ENCODE results near the gene CDH12. TPM values are rescaled to one million over a fixed set of nuclear protein-coding genes. Genes with fewer than 3 reads are reported as not detected.
"Not testable (repeated sequence)": the region's sequence is repeated elsewhere in the genome, so short reads cannot be mapped to it uniquely, and the experiment has no call there.

CDH12 gene
- polyA plus RNA-seq, 3 donors: 6.0 to 6.2 (median 6.1) TPM

- no peak for DNase-seq
Measured at GRCh38 chr5:22023784-22024183, 829.4 kb downstream of the CDH12 start.

DNA sequence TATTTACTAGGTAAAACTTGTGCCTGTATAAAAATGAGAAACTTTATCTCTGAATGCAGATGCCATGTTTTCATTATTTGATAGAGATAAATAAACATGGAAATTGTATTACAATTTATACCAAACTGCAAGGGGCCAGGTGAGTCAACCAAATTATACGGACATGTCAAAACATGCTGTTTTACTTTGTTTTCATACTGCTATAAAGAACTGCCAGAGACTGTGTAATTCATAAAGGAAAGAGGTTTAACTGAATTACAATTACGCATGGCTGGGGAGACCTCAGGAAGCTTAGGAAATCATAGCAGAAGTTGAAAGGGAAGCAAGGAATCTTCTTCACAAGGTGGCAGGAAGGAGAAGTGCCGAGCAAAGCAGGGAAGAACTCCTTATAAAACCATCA lies 840.3 kb downstream of the CDH12 start:
- DNase-seq: not testable (repeated sequence)

DNA sequence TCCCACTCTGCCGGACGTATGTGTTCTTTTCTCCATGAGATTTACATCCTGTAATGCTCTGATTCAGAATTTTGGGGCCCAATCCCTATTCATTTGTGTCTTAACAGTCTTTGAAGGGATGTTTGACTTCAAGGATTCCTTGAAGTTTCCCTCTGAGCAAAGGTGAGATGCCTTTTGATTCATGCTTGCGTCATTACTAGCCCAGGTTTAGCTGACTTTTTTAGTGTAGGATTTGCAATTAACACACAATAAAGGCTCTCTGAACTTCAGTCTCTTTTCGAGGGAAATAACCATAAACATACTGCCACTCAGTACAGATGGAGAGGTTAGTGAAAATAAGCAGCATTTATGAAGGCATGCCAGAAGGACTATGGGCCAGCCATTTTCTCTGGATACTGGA lies 842.3 kb downstream of the CDH12 start:
- not testable (repeated sequence) for DNase-seq

GRCh38 chr5:22001097-22001496 lies 852.0 kb downstream of the CDH12 start:
- DNase-seq: not testable (repeated sequence)

- not testable (repeated sequence) for DNase-seq
Measured at GRCh38 chr5:21985799-21986198, 867.3 kb downstream of the CDH12 start.

GRCh38 chr5:21951571-21951970 lies 901.6 kb downstream of the CDH12 start:
- not testable (repeated sequence) for DNase-seq

DNA sequence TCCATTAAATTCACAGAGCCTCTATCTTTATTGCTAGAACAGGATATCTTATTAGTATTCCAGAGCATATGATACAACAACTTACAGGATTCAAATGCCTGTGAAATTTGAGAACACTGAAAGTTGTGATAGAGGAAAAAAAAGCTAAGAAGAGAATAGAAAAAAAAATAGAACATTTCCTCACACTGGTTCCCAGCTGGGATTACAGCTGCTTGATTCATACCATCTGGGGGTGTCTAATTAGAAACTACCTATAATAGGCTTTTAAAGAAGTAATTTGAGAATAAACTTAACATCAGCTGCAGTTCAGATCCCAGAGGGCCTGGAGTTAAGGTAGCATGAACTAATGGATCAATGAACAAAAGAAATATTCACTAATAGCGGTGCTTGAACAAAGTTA lies 922.0 kb downstream of the CDH12 start:
- peak; percentile 47 for DNase-seq

DNA sequence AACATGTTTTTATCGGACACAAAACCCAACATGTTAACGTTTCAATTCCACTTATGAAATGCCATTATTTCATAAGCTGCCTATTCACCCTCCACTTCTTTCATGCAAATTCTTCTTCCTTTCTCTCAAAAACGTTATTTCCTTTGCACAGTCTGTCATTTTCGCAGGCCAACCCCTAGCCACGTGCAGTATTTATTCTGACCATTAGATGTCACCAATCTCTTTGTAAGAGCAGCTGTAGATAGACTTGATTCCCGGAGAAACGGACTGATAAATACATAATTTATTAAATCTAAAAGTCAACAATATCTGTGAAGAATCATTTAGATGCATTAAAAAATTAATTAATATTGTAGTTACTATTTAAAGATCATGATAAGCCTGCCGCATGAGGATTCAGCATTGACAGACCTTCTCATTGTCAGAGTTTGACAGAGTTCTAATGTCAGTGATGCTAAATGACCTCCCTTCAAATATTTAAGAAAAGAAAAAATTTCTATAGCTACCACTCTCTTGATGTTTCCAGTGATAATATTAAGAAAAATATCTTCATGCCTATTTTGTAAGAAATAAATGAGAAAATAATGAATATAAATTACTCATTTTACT lies 933.6 kb downstream of the CDH12 start:
- DNase-seq: no peak

DNA sequence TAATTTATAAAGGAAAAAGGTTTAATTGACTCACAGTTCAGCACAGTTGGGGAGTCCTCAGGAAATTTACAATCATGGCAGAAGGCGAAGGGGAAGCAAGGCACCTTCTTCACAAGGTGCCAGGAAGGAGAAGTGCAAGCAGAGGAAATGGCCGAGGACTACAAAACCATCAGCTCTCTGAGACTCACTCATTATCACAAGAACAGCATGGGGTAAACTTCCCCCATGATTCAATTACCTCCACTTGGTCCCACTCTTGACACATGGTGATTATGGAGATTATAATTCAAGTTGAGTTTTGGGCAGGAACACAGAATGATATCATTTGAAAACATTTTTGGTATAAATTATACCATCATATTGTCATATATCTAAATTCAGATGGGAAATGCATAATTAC lies 934.7 kb downstream of the CDH12 start:
- no peak for DNase-seq

- DNase-seq: no peak
Measured at GRCh38 chr5:21910731-21911130, 942.4 kb downstream of the CDH12 start.

- no peak for DNase-seq
Measured at GRCh38 chr5:21895766-21896350, 957.3 kb downstream of the CDH12 start.

DNA sequence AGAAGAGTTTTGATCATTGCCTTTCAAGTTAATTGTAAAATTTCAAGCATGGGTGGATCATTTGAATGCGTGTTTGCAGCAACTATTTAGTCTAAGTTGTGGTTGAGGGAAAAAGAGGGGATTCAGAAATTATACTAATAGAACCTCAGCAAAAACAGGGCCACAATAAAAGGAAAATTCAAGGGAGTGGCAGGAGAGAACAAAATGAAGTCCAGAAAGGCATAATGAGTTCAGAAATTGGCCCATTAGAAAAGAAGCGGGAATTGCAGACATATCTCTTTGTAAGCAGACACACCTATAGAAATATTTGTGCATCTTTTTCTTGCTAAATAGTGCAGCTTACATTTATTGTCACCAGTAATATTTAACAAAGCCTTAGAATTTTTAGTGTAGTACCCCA lies 960.0 kb downstream of the CDH12 start:
- no peak for DNase-seq

DNA sequence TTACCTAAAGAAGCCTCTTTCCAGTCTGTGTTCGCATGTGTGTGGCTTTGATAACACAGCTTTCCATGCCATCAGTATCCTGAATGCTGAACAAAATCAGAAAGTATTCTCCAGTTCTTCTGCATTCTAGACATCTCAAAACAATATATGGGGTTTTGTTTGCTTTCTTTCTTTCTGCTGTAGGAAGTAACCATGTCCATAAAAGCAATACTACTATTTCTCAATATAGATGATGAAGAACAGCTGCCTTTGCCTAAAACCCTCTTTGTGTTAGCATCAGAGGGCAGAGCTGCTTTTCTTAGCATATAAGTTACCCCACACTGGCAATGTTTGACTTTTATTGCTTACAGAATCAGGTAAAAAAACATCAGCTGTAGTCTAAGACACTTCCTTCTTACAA lies 963.6 kb downstream of the CDH12 start:
- DNase-seq: no peak

DNA sequence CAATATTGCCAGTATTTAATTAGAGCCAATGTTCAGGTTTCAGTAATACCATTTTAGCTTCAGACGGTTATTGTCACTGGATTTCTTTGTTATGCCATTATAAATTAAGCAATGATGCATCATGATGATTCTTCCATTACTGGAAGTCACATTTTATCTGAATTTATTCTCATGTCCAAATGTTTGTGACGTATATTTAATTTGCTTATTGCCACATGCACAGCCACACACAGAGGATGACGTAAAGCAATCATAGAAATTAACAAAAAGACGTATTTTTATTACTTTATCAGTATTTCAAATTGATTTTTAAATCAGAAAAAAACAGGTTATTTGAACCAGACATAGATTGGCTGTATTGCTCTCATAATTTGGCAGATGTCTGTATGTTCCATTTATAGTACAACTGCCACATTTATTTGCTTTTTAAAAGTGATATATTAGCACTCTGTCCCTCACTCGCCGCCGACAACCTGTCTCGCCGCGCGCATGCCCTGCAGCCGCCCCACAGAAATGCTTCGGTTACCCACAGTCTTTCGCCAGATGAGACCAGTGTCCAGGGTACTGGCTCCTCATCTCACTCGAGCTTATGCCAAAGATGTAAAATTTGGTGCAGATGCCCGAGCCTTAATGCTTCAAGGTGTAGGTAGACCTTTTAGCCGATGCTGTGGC lies 970.9 kb downstream of the CDH12 start:
- no peak for DNase-seq

GRCh38 chr5:21880164-21880563 lies 973.0 kb downstream of the CDH12 start:
- DNase-seq: no peak

- DNase-seq: no peak
Measured at GRCh38 chr5:21862986-21863385, 990.2 kb downstream of the CDH12 start.

- no peak for DNase-seq
Measured at GRCh38 chr5:21858441-21858840, 994.7 kb downstream of the CDH12 start.

- DNase-seq: no peak
Measured at GRCh38 chr5:21856987-21857386, 996.2 kb downstream of the CDH12 start.

GRCh38 chr5:21847300-21847699 lies 1005.8 kb downstream of the CDH12 start:
- no peak for DNase-seq

GRCh38 chr5:21844960-21845359 lies 1008.2 kb downstream of the CDH12 start:
- DNase-seq: no peak

DNA sequence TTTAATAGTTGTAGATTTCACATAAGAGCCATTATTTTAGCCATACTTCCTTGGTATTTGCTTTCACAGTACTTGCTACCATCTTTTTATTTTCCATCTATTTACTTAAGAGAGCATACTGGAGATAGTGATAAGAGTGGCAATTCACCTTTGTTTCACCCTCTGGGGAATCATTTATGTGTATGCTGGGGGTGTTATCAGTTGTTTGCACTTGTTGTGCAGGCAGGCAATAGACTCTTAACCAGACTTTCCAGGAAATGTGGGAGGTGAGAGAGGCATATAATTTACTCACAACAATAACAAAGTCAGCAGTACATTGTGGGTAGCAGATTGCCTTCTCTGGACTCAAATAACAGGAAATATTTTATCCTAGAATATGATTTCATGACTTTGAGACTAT lies 1018.3 kb downstream of the CDH12 start:
- DNase-seq: no peak

DNA sequence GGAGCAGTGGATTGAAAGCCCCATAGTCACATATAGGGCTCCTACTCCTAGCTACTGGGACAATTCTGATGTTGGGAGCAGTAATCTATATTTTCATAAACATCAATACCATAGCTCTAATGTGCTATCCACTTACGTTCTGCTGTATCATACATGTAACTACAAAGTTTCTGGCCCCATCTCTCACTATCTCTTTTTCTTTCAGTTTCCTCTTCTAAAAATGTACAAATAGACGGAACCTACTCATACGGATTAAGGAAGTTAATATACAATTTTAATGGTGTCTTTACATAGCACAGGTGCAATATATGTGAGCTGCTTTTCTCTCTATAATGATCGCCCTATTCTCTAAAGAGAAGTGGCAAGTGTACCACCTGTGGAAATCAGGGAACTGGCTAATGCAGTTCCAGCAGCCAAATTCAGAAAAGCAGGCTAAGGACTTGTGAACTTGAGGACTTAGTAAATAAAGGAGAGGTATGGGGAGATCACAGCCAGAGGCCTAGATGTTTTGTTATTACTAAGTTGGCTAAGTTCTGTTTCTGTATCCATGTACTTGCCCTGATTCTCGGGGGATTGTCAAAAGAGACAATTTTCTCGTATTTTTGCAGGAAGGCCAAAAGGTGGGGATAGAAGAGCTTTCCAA lies 1021.9 kb downstream of the CDH12 start:
- no peak for DNase-seq

- DNase-seq: no peak
Measured at GRCh38 chr5:21826884-21827283, 1026.3 kb downstream of the CDH12 start.
